Suppressor macrophage treated with lipopolysaccharide for 1 hour (primary cell): ENCODE results near the gene DCAF10.
"Not testable (repeated sequence)": the region's sequence is repeated elsewhere in the genome, so short reads cannot be mapped to it uniquely, and the experiment has no call there.

Experiments used
- DNase-seq, 3 donors: peaks; one replicate each; pipeline ENCODE4 v3.0.0-alpha.2; 2020 to 2022

DCAF10 gene

DNA sequence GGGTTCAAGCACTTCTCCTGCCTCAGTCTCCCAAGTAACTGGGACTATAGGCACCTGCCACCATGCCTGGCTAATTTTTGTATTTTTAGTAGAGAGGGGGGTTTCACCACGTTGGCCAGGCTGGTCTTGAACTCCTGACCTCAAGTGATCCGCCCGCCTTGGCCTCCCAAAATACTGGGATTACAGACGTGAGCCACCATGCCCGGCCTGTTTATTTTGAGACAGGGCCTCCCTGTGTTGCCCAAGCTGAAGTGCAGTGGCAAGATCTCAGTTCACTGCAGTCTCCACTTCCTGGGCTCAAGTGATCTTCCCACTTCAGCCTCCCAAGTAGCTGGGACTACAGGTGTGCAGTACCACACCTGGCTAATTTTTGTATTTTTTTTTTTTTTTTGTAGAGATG, 109.2 kb downstream of the DCAF10 start:
- not testable (repeated sequence) for DNase-seq

DNA sequence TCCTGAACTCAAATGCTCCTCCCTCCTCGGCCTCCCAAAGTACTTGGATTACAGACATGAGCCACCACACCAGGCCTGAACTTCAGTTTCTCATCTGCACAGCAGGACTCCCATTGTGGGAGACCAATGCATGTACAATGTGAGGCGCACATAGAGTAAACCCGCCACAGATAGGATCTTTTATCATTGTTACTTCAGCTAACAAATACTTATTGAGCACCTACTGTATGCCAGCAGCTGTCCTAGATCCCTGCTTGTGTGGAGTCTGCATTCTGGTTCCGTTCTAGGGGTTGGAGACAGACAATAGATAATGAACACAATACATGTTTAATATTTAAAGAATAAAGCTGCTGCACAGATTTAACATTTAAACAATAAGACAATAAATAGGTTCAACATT, 109.7 kb downstream of the DCAF10 start:
- no peak for DNase-seq

- DNase-seq: no peak
Observed at GRCh38 chr9:37911271-37911681, 110.7 kb downstream of the DCAF10 start.

GRCh38 chr9:37913480-37914153, 113.0 kb downstream of the DCAF10 start:
- DNase-seq: peak; percentile 88 to 95 (median 89)

DNA sequence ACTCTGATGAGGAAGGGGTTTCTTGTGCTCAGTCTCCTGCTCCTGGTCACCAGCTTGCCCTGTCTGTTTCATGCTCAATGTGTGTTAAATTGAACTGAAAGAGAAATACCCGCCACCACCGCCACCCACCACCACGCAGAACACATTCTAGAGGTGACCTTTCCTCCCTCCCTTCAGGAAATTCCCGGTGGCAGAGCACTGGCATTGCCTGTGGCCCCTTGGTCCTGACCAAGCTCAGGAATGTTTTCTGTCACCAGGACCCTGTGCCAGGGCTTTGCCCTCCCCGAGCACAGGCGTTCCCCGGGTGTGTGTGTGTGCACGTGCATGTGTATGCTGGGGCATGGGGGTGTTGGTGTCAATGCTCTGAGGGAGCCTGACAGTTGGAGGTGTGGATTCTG, 113.6 kb downstream of the DCAF10 start:
- no peak for DNase-seq

DNA sequence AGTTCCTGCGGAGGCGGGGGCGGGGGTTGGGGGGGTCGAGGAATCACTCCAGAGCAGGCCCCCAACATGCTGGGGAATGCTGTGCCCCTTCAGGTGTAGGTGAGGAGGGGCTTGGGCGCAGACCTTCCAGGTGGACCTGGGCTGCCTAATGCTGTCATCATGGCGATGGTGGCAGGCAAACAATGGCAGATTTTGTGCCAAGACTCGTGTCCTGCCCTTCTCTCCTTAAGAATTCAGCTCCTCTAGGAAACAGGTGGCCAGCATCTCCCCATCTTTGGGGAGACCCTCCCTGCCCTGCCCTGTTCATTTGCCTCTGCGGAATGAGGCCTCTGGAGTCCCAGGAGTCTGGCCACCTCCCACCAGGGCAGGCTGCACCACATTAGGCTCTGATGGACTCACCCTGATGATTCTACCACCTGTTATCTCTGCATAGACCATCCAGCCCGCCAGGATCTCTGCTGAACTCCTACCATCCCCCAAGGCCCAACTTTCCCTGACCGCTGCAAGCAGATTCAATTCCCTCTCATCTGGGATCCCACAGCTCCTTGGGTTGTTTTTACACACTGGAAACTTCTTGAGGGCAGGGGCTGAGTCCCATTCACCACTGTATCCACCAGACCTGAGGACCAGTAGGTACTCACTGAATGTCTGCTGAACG, 114.2 kb downstream of the DCAF10 start:
- no peak for DNase-seq

- no peak for DNase-seq
Observed at GRCh38 chr9:37915911-37916470, 115.4 kb downstream of the DCAF10 start.

GRCh38 chr9:37916471-37917312, 116.1 kb downstream of the DCAF10 start:
- no peak for DNase-seq
